CD8-positive, alpha-beta memory T cell (primary cell): ENCODE measurements around the gene HGD. TPM values are rescaled to one million over a fixed set of nuclear protein-coding genes. Genes with fewer than 3 reads are reported as not detected.
"Not testable (repeated sequence)": the region's sequence is repeated elsewhere in the genome, so short reads cannot be mapped to it uniquely, and the experiment has no call there.

Source experiments
- CTCF ChIA-PET: fragments of 350-600 bp; sonication (Branson Sonifier 250); formaldehyde crosslinking; loops from one replicate; lab custom pipeline; 2021; ENCODE audit warnings: antibody characterized with exemption; lab: Charles Lee
- POLR2A ChIA-PET: fragments of 350-600 bp; sonication (Branson Sonifier 250); formaldehyde crosslinking; loops from one replicate; lab custom pipeline; 2021; ENCODE audit warnings: antibody characterized with exemption; lab: Charles Lee
- DNase-seq, 5 donors: peaks; one replicate each; pipeline versions ENCODE4 v3.0.0 to v3.0.0-alpha.2; 2020 to 2022; ENCODE audit warnings: mixed read lengths in 1 of 5
- H3K27ac ChIP-seq: one replicate; pipeline ENCODE4 v1.7.0; 2013; ENCODE audit warnings: low read depth, mild to moderate bottlenecking, low read length, moderate library complexity
- H3K27me3 ChIP-seq: 2 replicates; pipeline ENCODE4 v1.7.0; 2013; ENCODE audit warnings: low read length, mild to moderate bottlenecking; ENCODE audit not compliant: insufficient read depth, poor library complexity, severe bottlenecking
- H3K36me3 ChIP-seq: 2 replicates; pipeline ENCODE4 v1.7.0; 2013; ENCODE audit warnings: mild to moderate bottlenecking, low read length, moderate library complexity; ENCODE audit not compliant: insufficient read depth
- H3K4me1 ChIP-seq: 2 replicates; pipeline ENCODE4 v1.7.0; 2013; ENCODE audit warnings: mild to moderate bottlenecking, low read length, moderate library complexity; ENCODE audit not compliant: insufficient read depth
- H3K4me3 ChIP-seq: 2 replicates; pipeline ENCODE4 v1.7.0; 2013; ENCODE audit warnings: mild to moderate bottlenecking, low read length
- H3K9me3 ChIP-seq: 2 replicates; pipeline ENCODE4 v1.7.0; 2013; ENCODE audit warnings: mild to moderate bottlenecking, low read length
- H3K27ac Mint-ChIP-seq, 8 donors: one replicate each; pipeline ENCODE4 v1.8.0; 2020 to 2021; ENCODE audit warnings: mixed read lengths in 8 of 8, mild to moderate bottlenecking in 6 of 8, inconsistent platforms in 3 of 8, moderate library complexity in 3 of 8
- H3K27me3 Mint-ChIP-seq, 2 donors: one replicate each; pipeline ENCODE4 v1.8.0; 2020 to 2021; ENCODE audit warnings: mixed read lengths in 2 of 2, mild to moderate bottlenecking in 1 of 2, moderate library complexity in 1 of 2
- H3K36me3 Mint-ChIP-seq, 3 donors: one replicate each; pipeline ENCODE4 v1.8.0; 2020 to 2021; ENCODE audit warnings: mixed read lengths in 3 of 3, inconsistent platforms in 1 of 3, mild to moderate bottlenecking in 1 of 3
- H3K4me1 Mint-ChIP-seq, 3 donors: one replicate each; pipeline ENCODE4 v1.8.0; 2020 to 2021; ENCODE audit warnings: mixed read lengths in 3 of 3, inconsistent platforms in 1 of 3, mild to moderate bottlenecking in 1 of 3
- H3K4me3 Mint-ChIP-seq, 7 donors: one replicate each; pipeline ENCODE4 v1.8.0; 2020 to 2021; ENCODE audit warnings: mixed read lengths in 7 of 7, mild to moderate bottlenecking in 6 of 7, moderate library complexity in 4 of 7, inconsistent platforms in 2 of 7
- H3K9me3 Mint-ChIP-seq, 5 donors: one replicate each; pipeline ENCODE4 v1.8.0; 2020 to 2022; ENCODE audit warnings: mixed read lengths in 5 of 5, mild to moderate bottlenecking in 3 of 5, moderate library complexity in 2 of 5, inconsistent platforms in 1 of 5
- polyA plus RNA-seq: library from polyadenylated mRNA; unstranded; fragments of 300-500 nt; fragmentation: Illumina TruSeq; gene quantifications from one replicate; pipeline ENCODE4 v1.2.3, GENCODE V29; 2021
- total RNA-seq, 2 experiments: library from RNA; stranded (reverse); gene quantifications; one replicate each; pipeline ENCODE4 v1.2.3, GENCODE V29; 2021

The HGD gene
- total and polyA plus RNA-seq, 3 experiments from 2014 or later: 0.98 to 1.1 TPM; not detected in 1

DNA sequence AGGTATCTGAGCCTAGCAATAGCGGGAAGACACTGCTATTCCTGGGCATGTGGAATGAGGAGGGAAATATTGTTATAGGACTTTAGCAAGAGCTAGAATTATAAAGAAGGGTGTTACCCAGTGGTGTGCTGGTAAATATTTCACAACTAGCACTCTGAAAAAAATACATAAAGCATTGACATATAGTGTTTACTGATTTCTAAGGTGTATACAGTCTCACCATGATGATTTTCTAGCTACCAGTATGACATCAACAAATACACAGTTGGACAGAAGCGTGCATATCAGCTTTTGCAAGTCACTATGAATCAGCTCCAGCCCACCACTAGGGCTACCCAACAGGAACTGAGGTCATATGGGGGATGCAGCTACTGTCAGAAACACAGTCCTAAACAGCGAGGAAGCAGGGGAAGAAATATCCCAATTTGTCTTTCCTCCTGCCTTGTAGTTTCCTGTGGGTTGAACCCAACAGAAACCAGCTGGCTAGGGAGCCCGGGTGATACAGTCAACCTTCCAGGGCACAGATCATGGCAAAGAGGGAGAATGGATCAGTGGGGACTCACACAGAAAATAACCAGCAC, 39.6 kb downstream of the HGD start:
- H3K27me3 ChIP-seq: no peaks in the 10 kb centered on the region
- Mint-ChIP-seq H3K36me3 (peaks cover 0 to 2% (median 2%) of the 10 kb centered on the region in 3 donors), H3K27me3 (peaks cover 0 to 3% of the 10 kb centered on the region in 2 donors), H3K4me1 (peaks cover 6 to 12% (median 9%) of the 10 kb centered on the region in 3 donors), H3K4me3 (no peak overlapping the region), H3K9me3 (no peaks in the 10 kb centered on the region), H3K27ac (no peak overlapping the region)
- peak overlapping the region; percentile 64 for H3K27ac ChIP-seq
- DNase-seq: no peak
- ChIA-PET CTCF (interaction anchor here (1.0 kb wide), 1 partner anchor 152 kb away, joined by 3 read pairs; no protein-coding TSS in a partner anchor), POLR2A (no interaction called here)
- no peak overlapping the region for H3K4me3 ChIP-seq
- no peaks in the 10 kb centered on the region for H3K36me3 ChIP-seq
- no peaks in the 10 kb centered on the region for H3K9me3 ChIP-seq
- H3K4me1 ChIP-seq: no peaks in the 10 kb centered on the region

GRCh38 chr3:120641696-120642246, 40.3 kb downstream of the HGD start:
- ChIA-PET CTCF (no interaction called here), POLR2A (no interaction called here)
- Histone ChIP-seq H3K27me3 (no peaks in the 10 kb centered on the region), H3K4me1 (no peaks in the 10 kb centered on the region), H3K36me3 (no peaks in the 10 kb centered on the region), H3K4me3 (no peak overlapping the region), H3K27ac (peak overlapping the region; percentile 64), H3K9me3 (no peaks in the 10 kb centered on the region)
- H3K9me3 Mint-ChIP-seq: no peaks in the 10 kb centered on the region
- H3K4me1 Mint-ChIP-seq: peaks cover 6 to 12% (median 9%) of the 10 kb centered on the region in 3 donors
- H3K36me3 Mint-ChIP-seq: peaks cover 0 to 2% (median 2%) of the 10 kb centered on the region in 3 donors
- DNase-seq: no peak
- no peak overlapping the region for H3K4me3 Mint-ChIP-seq
- H3K27me3 Mint-ChIP-seq: peaks cover 0 to 3% of the 10 kb centered on the region in 2 donors
- no peak overlapping the region for H3K27ac Mint-ChIP-seq

DNA sequence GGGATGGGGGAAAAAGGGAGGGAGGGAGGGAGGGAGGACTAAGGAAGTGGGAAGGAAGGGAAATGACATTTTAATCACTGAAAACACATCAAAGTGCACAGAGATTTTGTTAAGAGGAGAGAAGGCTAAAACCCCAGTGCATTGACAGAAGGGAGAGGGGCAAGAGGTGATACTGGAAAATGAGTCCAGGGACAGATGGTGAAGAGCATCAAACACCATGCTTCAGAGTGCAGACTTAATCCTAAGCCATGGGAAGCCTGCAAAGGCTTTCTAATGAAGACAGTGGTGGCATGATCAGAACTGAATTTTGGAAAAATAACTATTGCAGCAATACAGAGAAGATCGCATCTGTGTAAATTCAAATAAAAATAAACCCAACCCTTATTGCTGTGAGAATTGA, 41.8 kb downstream of the HGD start:
- DNase-seq: no peak
- no peaks in the 10 kb centered on the region for H3K27me3 ChIP-seq
- H3K27ac Mint-ChIP-seq: no peak overlapping the region
- H3K9me3 ChIP-seq: no peaks in the 10 kb centered on the region
- no peak overlapping the region for H3K4me3 ChIP-seq
- ChIA-PET POLR2A (no interaction called here), CTCF (no interaction called here)
- peaks cover 0 to 3% of the 10 kb centered on the region in 2 donors for H3K27me3 Mint-ChIP-seq
- H3K36me3 Mint-ChIP-seq: peaks cover 0 to 2% (median 2%) of the 10 kb centered on the region in 3 donors
- H3K4me1 ChIP-seq: no peaks in the 10 kb centered on the region
- no peaks in the 10 kb centered on the region for H3K9me3 Mint-ChIP-seq
- H3K36me3 ChIP-seq: no peaks in the 10 kb centered on the region
- no peak overlapping the region for H3K4me3 Mint-ChIP-seq
- H3K4me1 Mint-ChIP-seq: peaks cover 6 to 12% (median 9%) of the 10 kb centered on the region in 3 donors
- no peak overlapping the region for H3K27ac ChIP-seq

GRCh38 chr3:120638820-120639219, 43.2 kb downstream of the HGD start:
- H3K27me3 ChIP-seq, H3K9me3 ChIP-seq, H3K27ac Mint-ChIP-seq, H3K4me3 ChIP-seq, H3K36me3 ChIP-seq, H3K27me3 Mint-ChIP-seq, H3K9me3 Mint-ChIP-seq, DNase-seq, H3K36me3 Mint-ChIP-seq, CTCF ChIA-PET, H3K27ac ChIP-seq, H3K4me1 ChIP-seq, H3K4me3 Mint-ChIP-seq, POLR2A ChIA-PET: not testable (repeated sequence)
- peaks cover 6 to 12% (median 9%) of the 10 kb centered on the region in 3 donors for H3K4me1 Mint-ChIP-seq

DNA sequence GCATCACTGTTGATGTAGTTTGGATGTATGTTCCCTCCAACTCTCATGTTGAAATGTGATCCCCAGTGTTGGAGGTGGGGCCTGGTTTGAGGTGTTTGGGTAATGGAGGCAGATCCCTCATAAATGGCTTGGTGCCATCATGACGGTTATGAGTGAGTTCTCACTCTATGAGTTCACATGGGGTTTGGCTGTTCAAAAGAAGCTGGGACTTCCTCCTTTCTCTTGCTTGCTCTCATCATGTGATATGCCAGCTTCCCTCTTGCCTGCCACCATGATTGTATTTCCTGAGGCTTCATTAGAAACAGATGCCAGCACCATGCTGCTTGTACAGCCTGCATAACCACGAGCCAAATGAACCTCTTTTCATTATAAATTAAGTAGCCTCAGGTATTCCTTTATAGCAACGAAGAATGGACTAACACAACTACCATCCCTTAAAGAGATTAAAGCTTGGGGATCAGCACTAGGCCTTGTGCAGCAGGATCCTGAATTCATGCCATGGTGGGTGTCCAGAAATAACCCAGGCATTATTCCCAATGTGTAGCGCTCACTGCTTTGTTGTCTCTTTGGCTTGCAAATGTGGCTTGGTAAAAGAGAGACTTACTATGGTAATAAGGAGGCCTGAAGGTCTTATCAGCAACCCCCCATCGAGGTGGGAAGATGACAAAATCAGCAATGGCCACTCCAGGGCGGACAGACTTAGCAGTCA, 44.0 kb downstream of the HGD start:
- Histone ChIP-seq H3K4me1 (no peaks in the 10 kb centered on the region), H3K9me3 (no peaks in the 10 kb centered on the region), H3K4me3 (no peak overlapping the region), H3K36me3 (no peaks in the 10 kb centered on the region), H3K27me3 (no peaks in the 10 kb centered on the region), H3K27ac (no peak overlapping the region)
- Mint-ChIP-seq H3K36me3 (peaks cover 0 to 2% (median 2%) of the 10 kb centered on the region in 3 donors), H3K27ac (no peak overlapping the region), H3K4me3 (no peak overlapping the region), H3K4me1 (peaks cover 6 to 12% (median 9%) of the 10 kb centered on the region in 3 donors), H3K9me3 (no peaks in the 10 kb centered on the region), H3K27me3 (peaks cover 0 to 3% of the 10 kb centered on the region in 2 donors)
- no peak for DNase-seq
- CTCF ChIA-PET: no interaction called here
- POLR2A ChIA-PET: no interaction called here

DNA sequence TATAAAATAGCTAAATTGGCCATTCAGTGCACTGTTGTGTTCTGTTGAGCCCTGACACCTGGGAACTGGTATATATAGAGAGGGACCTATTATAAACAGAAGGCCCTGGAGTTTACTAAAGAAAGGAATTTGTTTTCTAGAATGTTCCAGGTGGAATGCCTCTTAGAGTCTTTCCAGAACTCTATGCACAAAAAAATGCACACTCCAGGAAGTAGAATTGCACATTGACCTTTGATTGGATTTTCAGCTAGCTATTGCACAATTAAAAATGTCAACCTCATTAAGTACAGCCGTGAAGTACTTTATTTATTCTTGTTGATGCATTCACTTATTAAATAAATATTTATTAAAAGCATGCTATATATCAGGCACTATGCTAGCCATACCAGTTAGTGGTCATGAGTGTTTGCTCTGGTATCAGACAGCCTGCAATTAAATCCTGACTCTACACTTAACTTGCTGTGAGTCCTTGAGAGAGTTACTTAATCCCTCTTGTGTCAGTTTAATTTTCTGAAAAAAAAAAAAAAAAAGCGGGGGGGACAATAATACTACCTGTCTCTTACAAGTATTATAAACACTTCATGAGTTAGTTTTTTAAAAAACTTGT, 45.1 kb downstream of the HGD start:
- Mint-ChIP-seq H3K36me3 (peaks cover 0 to 2% (median 2%) of the 10 kb centered on the region in 3 donors), H3K4me1 (peaks cover 6 to 12% (median 9%) of the 10 kb centered on the region in 3 donors), H3K27me3 (peaks cover 0 to 3% of the 10 kb centered on the region in 2 donors), H3K4me3 (no peak overlapping the region), H3K27ac (no peak overlapping the region), H3K9me3 (no peaks in the 10 kb centered on the region)
- DNase-seq: no peak
- Histone ChIP-seq H3K9me3 (no peaks in the 10 kb centered on the region), H3K27ac (no peak overlapping the region), H3K27me3 (no peaks in the 10 kb centered on the region), H3K4me3 (no peak overlapping the region), H3K4me1 (no peaks in the 10 kb centered on the region), H3K36me3 (no peaks in the 10 kb centered on the region)
- CTCF ChIA-PET: no interaction called here
- POLR2A ChIA-PET: no interaction called here

- POLR2A ChIA-PET: no interaction called here
- H3K4me3 Mint-ChIP-seq: no peak overlapping the region
- H3K27ac ChIP-seq: no peak overlapping the region
These were observed 47.5 kb downstream of the HGD start for GRCh38 chr3:120634539-120634938.

GRCh38 chr3:120625159-120625586, 56.9 kb downstream of the HGD start:
- Mint-ChIP-seq H3K9me3 (peaks cover 1 to 19% (median 16%) of the 10 kb centered on the region in 5 donors), H3K27ac (no peak overlapping the region), H3K27me3 (peaks cover 9 to 16% of the 10 kb centered on the region in 2 donors), H3K4me1 (no peaks in the 10 kb centered on the region), H3K4me3 (no peak overlapping the region), H3K36me3 (peaks cover 0 to 34% (median 6%) of the 10 kb centered on the region in 3 donors)
- no peaks in the 10 kb centered on the region for H3K4me1 ChIP-seq
- peaks cover 7% of the 10 kb centered on the region for H3K9me3 ChIP-seq
- ChIA-PET CTCF (no interaction called here), POLR2A (no interaction called here)
- H3K4me3 ChIP-seq: no peak overlapping the region
- H3K36me3 ChIP-seq: no peaks in the 10 kb centered on the region
- no peak for DNase-seq
- H3K27me3 ChIP-seq: no peaks in the 10 kb centered on the region
- H3K27ac ChIP-seq: no peak overlapping the region

More at GRCh38 chr3:120634539-120634938, 47.5 kb downstream of the HGD start:
- peaks cover 2 to 4% (median 2%) of the 10 kb centered on the region in 3 donors for H3K36me3 Mint-ChIP-seq
- H3K4me1 Mint-ChIP-seq: peaks cover under 1 to 1% (median under 1%) of the 10 kb centered on the region in 3 donors
- CTCF ChIA-PET: interaction anchor here (0.7 to 1.0 kb wide), 2 partner anchors 74 to 76 kb away, joined by 3 read pairs; no protein-coding TSS in a partner anchor
- Histone ChIP-seq H3K4me3 (no peak overlapping the region), H3K9me3 (no peaks in the 10 kb centered on the region), H3K4me1 (no peaks in the 10 kb centered on the region), H3K27me3 (no peaks in the 10 kb centered on the region), H3K36me3 (no peaks in the 10 kb centered on the region)
- H3K9me3 Mint-ChIP-seq: no peaks in the 10 kb centered on the region
- no peak for DNase-seq
- peaks cover 0 to 2% of the 10 kb centered on the region in 2 donors for H3K27me3 Mint-ChIP-seq
- H3K27ac Mint-ChIP-seq: no peak overlapping the region
